Natural killer cell (primary cell): ENCODE results near the gene UMOD. TPM values are rescaled to one million over a fixed set of nuclear protein-coding genes. Genes with fewer than 3 reads are reported as not detected.

Source experiments
- ATAC-seq, 3 donors: fragments of 150-1000 bp in 2 of 3; fragments of 200-7000 bp in 1 of 3; cut with Tn5 transposase; 1 replicate in 1 of 3; 2 replicates in 2 of 3; pipeline ENCODE4 v1.10.0; 2021; ENCODE audit warnings: mild to moderate bottlenecking in 2 of 3, moderate library complexity in 2 of 3
- DNase-seq, 2 donors: peaks; one replicate each; pipeline versions ENCODE4 v3.0.0 to v3.0.0-alpha.2; 2013 to 2021; ENCODE audit warnings: mixed read lengths in 1 of 2
- H3K27ac ChIP-seq: one replicate; pipeline ENCODE4 v1.5.1; 2013; ENCODE audit warnings: mild to moderate bottlenecking, low read length
- H3K27me3 ChIP-seq: one replicate; pipeline ENCODE4 v1.6.1; 2013; ENCODE audit warnings: low read length; ENCODE audit not compliant: control insufficient read depth, insufficient read depth
- H3K36me3 ChIP-seq: one replicate; pipeline ENCODE4 v1.6.1; 2013; ENCODE audit warnings: low read length; ENCODE audit not compliant: control insufficient read depth, insufficient read depth
- H3K4me1 ChIP-seq: one replicate; pipeline ENCODE4 v1.6.1; 2013; ENCODE audit warnings: low read length; ENCODE audit not compliant: control insufficient read depth, insufficient read depth
- H3K4me3 ChIP-seq: one replicate; pipeline ENCODE4 v1.5.1; 2013; ENCODE audit warnings: low read length
- H3K9me3 ChIP-seq: one replicate; pipeline ENCODE4 v1.6.1; 2013; ENCODE audit warnings: low read length; ENCODE audit not compliant: control insufficient read depth, insufficient read depth
- H3K27ac Mint-ChIP-seq, 2 donors: one replicate each; pipeline ENCODE4 v1.8.0; 2022; ENCODE audit warnings: mild to moderate bottlenecking in 2 of 2, mixed read lengths in 2 of 2, moderate library complexity in 1 of 2
- H3K27me3 Mint-ChIP-seq, 2 donors: one replicate each; pipeline ENCODE4 v1.8.0; 2022; ENCODE audit warnings: low read depth in 2 of 2, mixed read lengths in 2 of 2
- H3K36me3 Mint-ChIP-seq: one replicate; pipeline ENCODE4 v1.8.0; 2022; ENCODE audit warnings: mixed read lengths
- H3K4me1 Mint-ChIP-seq, 2 donors: one replicate each; pipeline ENCODE4 v1.8.0; 2022; ENCODE audit warnings: mixed read lengths in 2 of 2
- H3K4me3 Mint-ChIP-seq: one replicate; pipeline ENCODE4 v1.8.0; 2022; ENCODE audit warnings: mild to moderate bottlenecking, moderate library complexity, mixed read lengths
- H3K9me3 Mint-ChIP-seq, 2 donors: one replicate each; pipeline ENCODE4 v1.8.0; 2022; ENCODE audit warnings: mixed read lengths in 2 of 2
- CTCF ChIP-seq: fragments of 200-600 bp; IDR thresholded peaks from one replicate; pipeline ENCODE4 v1.8.0; 2022; ENCODE audit warnings: antibody characterized with exemption
- WGBS: methylation state at CpG from one replicate; pipeline ENCODE4 v1.1.7; 2013; ENCODE audit warnings: missing lambda C conversion rate; ENCODE audit not compliant: insufficient coverage; 5-methylcytosine and 5-hydroxymethylcytosine counted together
- intact Hi-C: fragments of 100-400 bp; cut with micrococcal nuclease; formaldehyde crosslinking; loops from one replicate; pipeline ENCODE4 v1.14.2; 2022
- total RNA-seq, 4 donors: library from RNA; stranded (reverse); fragments of 120-200 nt in 1 of 4; gene quantifications; one replicate each; pipeline versions ENCODE4 v1.2.3 to v1.2.4, GENCODE V29; 2013 to 2022

Gene UMOD
- total RNA-seq, 3 donors from 2014 or later (not counting 1 experiment from before 2014, with no cell fraction given) = not detected

GRCh38 chr16:20385844-20386832 lies 33.6 kb upstream of the UMOD start:
- ATAC-seq (peak in 1 of 3 donors; percentile 70), DNase-seq (peak; percentile 26 to 70)
- Mint-ChIP-seq H3K27ac (no peak overlapping the region), H3K36me3 (no peaks in the 10 kb centered on the region), H3K4me1 (no peaks in the 10 kb centered on the region), H3K9me3 (no peaks in the 10 kb centered on the region), H3K27me3 (peaks cover 0 to 16% of the 10 kb centered on the region in 2 donors), H3K4me3 (no peak overlapping the region)
- Histone ChIP-seq H3K27me3 (no peaks in the 10 kb centered on the region), H3K4me3 (no peak overlapping the region), H3K36me3 (no peaks in the 10 kb centered on the region), H3K4me1 (no peaks in the 10 kb centered on the region), H3K9me3 (no peaks in the 10 kb centered on the region), H3K27ac (no peak overlapping the region)
- intact Hi-C loops = no loop called here
- 22% methylated on average over 30 of the region's 30 CpGs for WGBS
- peak; percentile 76 for TF ChIP-seq CTCF

- H3K9me3 ChIP-seq = no peaks in the 10 kb centered on the region
- Mint-ChIP-seq H3K27ac (no peak overlapping the region), H3K9me3 (no peaks in the 10 kb centered on the region), H3K4me3 (no peak overlapping the region), H3K27me3 (peaks cover 3 to 16% of the 10 kb centered on the region in 2 donors), H3K36me3 (no peaks in the 10 kb centered on the region), H3K4me1 (no peaks in the 10 kb centered on the region)
- intact Hi-C loops = loop anchor here (5.0 kb wide), 1 partner anchor 476 kb away; no protein-coding TSS in a partner anchor
- H3K4me3 ChIP-seq = no peak overlapping the region
- peak; percentile 56 for TF ChIP-seq CTCF
- no peaks in the 10 kb centered on the region for H3K36me3 ChIP-seq
- H3K27me3 ChIP-seq = no peaks in the 10 kb centered on the region
- peak; percentile 34 to 76 (median 51) for ATAC-seq
- DNase-seq = peak in 1 of 2 donors; percentile 64
- no peaks in the 10 kb centered on the region for H3K4me1 ChIP-seq
- no peak overlapping the region for H3K27ac ChIP-seq
- WGBS = 33% methylated on average over 10 of the region's 11 CpGs
Observed at GRCh38 chr16:20383106-20384029, 30.9 kb upstream of the UMOD start.

GRCh38 chr16:20382202-20382948 lies 29.9 kb upstream of the UMOD start:
- Histone ChIP-seq H3K4me3 (no peak overlapping the region), H3K27me3 (no peaks in the 10 kb centered on the region), H3K9me3 (no peaks in the 10 kb centered on the region), H3K4me1 (no peaks in the 10 kb centered on the region), H3K27ac (no peak overlapping the region), H3K36me3 (no peaks in the 10 kb centered on the region)
- Mint-ChIP-seq H3K36me3 (no peaks in the 10 kb centered on the region), H3K27me3 (peaks cover 4 to 9% of the 10 kb centered on the region in 2 donors), H3K27ac (no peak overlapping the region), H3K4me3 (no peak overlapping the region), H3K9me3 (no peaks in the 10 kb centered on the region), H3K4me1 (no peaks in the 10 kb centered on the region)
- ATAC-seq (no peak), DNase-seq (no peak)
- intact Hi-C loops = loop anchor here (5.0 kb wide), 1 partner anchor 475 kb away; no protein-coding TSS in a partner anchor
- TF ChIP-seq CTCF = no peak
- whole genome bisulfite sequencing = 87% methylated on average over 4 of the region's 7 CpGs
